ENCODE results near the gene RASGRP2.
A peak's percentile ranks its signal among the peaks of the same experiment; 100 is the strongest.

Gene RASGRP2

DNA sequence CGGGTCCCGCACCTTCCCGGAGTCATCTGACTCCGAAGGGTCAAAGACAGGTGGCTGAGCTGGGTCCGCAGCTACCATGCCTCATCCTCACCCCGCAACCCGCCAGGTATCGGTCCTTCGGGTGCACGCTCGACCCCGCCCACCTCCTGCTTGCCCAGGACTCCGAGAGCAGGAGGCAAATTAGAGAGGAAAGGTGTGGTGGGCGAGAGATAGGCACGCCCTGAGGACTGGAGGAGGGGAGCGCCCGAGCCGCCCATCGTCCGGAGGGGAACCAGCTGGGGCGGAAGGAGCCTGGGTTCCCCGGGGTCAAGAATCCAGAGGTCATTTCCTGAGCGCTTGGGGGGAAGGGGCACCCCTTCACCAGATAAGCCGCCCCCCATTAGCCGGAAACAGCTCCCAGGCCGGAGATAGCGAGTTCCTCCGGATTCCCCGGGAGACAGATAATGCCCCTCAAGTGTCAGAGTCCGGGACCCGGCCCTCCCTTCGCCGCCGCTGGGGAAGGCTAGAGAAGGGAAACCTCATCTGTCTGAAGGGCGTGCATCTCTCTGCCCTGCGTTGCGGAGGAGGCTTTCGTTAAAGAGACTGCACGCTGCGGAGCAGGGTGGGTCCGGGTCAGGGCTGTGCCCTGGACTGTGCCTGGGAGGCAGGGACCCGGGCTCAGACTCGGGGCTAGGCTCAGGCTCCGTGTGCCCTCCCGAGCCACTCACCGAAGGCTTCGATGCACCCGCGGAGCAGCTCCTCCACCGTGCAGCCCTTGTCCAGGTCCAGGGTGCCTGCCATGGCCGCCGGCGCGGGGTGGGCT, 1.7 kb downstream of the RASGRP2 start:
- no peak for DNase-seq (ENCODE audit: low read depth in 3 of 3)

DNA sequence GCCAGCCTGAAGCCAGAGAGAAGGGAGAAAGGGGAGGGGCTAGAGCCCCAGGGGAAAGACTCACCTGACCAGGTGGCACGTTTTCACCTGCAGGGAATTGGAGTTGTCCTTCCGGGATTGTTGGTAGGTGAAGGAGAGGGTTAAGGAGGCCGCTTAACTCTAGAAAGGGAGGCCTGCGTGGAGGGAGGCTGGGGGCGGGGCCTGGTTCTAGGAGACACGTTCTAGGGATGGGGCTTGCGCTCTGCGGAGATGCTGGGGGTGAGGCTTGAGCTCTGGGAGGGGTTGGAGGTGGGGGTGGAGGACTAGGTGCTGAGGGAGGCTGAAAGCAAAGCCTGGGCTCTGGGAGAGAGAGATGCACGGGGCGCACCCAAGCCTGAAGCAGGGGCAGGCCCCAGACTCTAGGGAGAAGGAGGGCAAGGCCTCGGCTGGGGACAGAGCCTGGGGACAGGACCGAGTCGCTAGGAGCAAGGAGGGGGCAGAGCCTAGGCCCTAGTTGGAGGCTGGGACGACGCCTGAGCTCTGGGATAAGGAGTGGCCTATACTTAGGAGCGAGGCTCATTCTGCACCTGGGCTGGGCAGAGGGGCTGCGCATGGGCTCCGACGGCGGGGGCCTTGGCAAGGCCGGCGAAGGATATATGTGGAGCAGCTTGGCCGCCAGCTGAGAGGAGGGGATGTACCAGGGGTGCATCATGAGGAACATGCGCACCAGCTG, 2.4 kb downstream of the RASGRP2 start:
- DNase-seq (ENCODE audit: low read depth in 3 of 3): no peak

DNA sequence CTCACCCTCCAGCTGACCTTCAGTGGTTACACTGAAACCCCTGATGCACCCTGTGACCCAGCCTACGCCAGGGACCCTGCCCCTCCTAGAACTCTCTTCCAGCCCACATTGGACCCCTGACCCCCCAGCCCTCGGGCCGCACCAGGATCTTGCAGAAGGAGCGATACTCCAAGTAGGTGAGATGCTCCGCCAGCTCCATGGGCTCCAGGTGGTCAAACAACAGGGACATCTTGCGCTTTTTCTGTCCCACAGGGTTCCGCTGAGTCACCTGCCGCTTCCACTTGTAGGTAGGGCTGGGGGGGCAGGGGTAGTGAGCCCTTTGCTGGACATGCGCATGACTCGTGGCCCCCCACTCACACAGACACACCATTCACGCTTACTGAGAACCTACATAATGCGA, 4.1 kb downstream of the RASGRP2 start:
- no peak for DNase-seq (ENCODE audit: low read depth in 3 of 3)

DNA sequence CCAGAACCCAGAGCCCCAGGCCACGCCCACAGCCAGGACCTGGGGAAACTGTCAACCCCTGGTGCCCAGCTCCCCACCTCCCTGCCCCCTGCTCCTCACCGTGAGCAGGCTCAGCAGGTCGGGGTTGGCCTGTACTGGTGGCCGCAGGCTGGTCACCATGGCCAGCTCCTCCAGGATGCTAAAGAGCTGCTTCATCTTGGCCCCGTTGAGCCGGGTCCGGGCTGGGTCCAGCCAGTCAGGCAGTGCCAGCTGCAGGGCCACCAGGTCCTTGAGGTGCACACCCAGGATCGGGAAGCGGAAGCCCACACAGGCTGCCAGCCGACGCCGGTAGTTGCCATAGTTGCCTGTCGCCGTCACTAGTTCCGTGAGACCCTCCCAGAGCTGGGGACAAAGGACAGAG, 7.3 kb downstream of the RASGRP2 start:
- no peak for DNase-seq (ENCODE audit: low read depth in 3 of 3)

DNA sequence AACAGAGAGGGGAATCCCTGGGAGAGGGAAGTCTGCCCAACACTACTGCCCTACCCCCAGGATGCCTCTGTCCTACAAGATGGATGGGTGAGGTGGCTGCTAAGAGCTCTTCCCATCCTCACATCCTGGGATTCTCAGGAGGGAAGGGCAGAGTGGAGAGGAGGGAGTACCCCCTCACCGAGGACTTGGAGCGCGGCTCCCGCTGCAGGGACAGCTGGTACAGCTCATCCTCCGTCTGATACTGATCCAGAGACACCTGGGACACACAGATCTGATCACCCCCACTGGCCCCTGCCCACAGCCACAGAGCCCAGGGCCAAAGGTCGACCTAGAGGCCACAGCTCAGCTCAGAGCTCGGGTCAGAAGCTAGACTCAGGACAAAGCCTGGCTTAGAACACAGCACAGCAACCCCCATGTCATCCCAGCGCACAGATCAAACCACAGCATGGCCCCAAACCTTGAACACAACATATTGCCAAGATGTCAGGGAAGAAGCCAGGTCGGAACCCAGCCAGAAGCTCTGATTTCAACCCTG, 8.2 kb downstream of the RASGRP2 start:
- DNase-seq (ENCODE audit: low read depth in 3 of 3): no peak

DNA sequence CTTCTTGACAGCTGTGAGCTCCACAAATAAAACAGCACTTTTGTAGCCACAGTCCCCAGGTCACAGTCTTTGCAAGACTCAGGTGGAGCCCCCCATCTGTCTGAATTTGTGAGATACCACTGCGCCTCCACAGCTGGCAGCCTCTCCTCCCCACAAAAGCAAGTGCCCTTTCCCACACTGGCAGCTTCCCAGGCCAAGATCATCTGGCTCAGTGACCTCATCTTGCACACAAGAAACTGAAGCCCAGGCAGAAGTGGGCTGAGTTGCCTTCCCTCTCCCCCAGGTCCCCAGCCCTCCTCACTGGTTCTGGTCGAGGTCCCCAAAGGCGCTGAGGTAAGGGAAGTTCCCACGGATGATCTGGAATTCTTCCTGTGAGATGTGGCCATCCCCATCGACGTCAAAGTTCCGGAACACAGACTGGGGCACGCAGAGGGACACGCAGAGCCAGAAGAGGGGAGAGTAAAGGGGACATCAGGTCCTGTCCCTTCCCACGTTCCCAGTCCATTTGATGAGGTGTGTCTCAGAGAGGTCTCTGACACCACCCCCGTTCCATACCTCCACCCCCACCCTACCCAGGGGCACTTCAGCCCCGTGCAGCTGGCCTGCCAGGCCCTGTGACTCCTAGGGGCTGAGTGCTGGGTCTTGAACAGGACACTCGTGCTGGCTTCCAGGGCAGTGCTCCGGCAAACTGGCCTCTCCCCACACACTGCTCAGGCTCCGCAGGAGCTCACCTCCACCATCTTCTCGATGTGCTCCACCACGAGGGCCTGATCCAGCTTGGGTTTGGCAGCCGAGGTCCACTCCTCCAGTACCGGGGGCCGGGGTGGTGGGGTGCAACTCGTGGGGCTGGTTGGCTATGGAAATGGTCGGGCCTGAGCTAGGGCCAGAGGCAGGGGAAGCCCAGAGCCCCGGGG, 8.9 kb downstream of the RASGRP2 start:
- DNase-seq (ENCODE audit: low read depth in 3 of 3): no peak

DNA sequence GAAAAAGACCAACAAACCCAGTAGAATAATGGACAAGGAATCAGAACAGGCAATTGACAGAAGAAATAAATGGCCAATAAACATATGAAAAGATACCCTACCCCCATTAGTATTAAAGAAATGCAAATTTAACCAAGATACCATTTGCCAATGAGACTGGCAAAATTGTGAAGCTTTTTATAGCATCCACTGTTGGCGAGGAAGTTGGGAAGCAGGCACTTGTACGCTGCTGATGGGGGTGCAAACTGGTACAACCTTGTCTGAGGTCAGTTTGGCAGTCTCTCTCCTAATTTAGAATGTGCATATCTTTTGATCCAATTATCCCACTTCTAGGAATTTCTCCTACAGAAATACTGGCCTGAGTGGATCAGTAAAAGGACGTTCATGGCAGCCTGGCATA, 12.3 kb downstream of the RASGRP2 start:
- no peak for DNase-seq (ENCODE audit: low read depth in 3 of 3)

DNA sequence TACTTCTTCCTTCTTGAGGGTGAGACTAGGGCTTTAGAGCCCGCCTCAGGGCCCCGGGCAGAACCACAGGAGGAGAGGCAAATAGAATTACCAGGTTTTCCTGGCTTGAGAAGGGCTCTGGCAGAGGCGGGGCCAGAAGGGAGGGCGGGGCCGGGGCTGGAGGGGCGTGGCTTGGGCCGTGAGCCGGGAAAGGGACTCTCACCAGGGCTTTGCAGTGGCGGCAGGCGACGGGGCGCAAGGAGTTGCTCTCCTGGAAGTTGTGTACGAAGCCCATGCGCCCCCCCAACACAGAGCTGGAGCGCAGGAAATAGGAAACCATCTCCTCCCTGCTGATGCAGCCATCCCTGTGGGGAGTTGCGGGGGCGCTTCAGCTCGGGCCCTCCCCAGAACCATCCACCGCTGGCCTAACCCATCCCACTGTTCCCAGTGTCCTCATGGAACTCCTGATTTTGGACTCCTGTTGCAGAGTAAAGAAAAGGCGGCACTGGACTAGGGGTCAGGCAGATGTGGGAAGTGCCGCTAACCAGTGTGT, 14.0 kb downstream of the RASGRP2 start:
- no peak for DNase-seq (ENCODE audit: low read depth in 3 of 3)

DNA sequence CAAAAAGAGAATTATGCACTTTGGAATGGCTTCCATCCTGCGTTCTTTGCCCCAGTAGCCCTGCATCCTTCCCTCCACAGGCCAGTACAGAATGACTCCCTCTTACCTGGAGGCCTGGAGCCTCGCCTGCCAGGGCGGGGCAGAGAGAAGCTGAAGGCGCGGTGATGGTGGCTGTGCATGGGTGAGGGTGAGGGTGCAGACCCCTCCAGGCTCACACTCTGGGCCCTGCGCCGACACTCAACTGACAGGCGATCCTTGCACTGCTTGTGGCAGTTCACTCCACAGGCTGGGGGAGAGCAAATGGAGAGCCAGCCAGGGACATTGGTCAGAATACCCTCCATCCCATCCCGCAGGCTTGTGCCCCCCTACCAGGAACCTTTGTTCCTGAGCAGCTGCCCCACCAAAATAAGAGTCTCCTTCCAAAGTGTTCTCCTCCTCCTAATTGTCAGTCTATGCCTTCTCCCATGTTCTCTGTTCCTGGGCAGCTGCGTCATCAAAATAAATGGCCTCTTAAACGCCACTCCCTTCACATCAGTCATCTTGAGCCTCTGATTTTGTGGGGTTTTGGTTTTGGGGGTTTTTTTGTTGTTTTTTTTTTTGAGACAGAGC, 15.1 kb downstream of the RASGRP2 start:
- DNase-seq (ENCODE audit: low read depth in 3 of 3): no peak

DNA sequence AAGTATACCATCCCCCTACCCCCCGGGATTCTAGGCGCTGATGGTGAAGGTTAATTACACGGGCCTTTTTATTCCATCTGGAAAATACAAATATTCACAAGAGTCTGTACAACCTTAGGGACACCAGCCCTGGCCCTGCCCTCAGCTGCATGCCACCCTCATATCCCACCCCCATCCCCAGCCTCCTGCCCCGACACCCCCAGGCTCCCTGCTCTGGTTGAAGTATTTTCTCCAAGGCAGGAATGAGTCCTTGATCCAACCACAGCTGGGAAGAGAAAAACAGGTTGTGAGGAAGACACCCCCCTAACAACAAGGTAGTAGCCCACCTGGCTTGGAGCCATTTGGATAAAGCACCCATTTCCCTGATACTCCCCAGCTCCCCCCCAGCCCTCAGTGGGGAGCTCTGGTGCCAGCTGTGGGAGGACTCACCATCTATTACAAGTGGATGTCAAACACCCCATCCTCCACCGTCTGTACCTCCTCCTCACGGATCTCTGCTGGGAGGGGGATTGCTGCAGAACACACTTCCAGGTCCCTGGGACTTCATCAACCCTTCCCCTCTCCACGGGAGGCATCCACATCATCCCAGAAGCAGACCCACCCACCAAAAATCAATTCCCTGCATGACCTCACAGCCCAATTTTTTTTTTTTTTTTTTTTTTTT, 16.9 kb downstream of the RASGRP2 start:
- DNase-seq (ENCODE audit: low read depth in 3 of 3): no peak

DNA sequence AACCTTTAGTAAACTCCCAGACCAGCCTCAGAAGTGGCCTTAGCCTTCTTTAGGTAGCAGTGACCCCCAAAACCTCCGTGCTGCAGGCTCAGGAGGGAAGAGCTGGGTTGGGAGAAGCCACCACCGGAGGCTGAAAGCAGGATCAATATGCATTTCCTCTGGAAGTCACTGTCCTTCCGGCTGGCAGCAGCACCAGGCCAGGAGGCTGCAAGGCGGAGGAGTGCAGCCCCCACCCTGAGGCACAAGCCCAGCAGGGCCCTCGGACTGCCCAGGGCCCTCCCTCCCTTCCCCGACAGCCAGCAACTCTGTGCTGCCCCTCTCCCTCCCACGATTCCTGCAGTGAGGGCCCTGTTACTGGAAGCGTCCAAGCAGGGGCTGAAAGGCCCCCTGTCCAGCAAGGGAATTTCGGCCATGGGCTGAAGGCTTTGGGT, 17.7 kb downstream of the RASGRP2 start:
- DNase-seq (ENCODE audit: low read depth in 3 of 3): no peak

DNA sequence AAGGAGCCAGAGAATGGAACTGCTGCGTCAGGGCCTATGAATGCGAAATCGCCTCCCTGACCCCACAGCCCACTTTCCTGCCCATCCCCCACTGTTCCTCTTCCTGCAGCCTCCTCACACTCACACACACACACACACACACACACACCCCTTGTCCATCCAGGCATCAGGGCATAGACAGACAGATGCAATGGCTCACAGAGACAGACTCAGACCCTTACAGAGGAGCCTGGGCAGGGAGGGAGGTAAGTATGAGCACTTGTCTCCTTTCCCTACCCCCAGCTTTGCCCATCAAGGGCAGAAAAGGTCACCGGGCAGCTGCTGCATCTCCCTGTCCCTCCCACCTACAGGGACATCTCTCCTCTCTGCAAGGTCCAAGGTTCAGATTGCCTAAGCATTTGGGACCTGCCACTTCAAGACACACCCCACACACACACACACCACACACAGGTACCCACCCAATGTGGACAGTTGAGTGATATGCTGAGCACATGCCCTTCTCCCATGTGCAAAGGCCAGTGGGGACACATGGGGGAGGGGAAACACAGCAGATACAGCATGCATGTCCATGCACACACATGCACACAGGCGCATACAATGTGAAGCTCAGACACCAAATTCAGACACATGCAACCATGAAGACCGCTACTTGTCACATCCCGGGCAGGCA, 18.9 kb downstream of the RASGRP2 start:
- no peak for DNase-seq (ENCODE audit: low read depth in 3 of 3)

DNA sequence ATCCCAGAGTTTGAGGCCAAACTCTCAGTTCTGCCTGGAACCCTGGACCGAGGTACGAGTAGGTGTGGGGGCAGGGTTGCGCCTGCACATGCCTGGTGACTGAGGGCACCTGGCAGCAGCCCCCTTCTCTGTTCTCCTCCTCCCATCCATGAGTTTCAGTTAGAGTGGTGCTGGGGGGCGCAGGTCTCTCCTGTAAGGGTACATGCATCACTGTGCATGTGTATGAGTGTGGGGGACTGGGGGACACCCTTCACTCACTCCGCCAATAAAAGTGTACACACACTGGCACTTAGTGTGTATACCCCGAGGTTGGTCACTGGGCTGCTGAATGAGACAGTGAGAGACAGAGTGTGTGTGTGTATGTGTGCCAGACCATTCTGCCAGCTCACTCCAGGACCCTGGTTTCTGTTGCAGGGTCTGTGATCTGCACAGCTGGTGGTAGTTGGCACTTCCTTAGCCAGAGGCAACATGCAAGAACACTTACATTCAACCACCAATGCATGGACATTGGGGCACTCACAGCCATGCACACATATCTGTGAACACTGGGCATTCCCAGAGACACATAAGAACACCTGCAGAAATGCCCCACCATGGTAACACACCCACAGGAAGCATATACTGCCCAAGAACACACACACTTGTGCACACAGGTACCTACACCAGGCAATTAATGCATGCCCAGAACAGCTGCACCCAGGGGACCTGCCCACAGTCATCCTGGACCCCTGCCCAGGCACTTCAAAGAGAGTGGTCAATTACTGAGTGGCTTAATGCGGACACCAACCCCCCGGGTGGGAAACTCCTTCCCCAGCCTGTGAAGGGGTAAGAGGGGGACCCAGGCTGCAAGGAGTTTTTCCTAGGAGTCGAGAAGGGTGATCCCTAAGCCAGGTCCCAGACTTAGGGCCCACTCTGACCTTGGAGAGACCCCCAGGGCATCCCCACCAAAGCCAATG, 19.8 kb downstream of the RASGRP2 start:
- DNase-seq (ENCODE audit: low read depth in 3 of 3): no peak

DNA sequence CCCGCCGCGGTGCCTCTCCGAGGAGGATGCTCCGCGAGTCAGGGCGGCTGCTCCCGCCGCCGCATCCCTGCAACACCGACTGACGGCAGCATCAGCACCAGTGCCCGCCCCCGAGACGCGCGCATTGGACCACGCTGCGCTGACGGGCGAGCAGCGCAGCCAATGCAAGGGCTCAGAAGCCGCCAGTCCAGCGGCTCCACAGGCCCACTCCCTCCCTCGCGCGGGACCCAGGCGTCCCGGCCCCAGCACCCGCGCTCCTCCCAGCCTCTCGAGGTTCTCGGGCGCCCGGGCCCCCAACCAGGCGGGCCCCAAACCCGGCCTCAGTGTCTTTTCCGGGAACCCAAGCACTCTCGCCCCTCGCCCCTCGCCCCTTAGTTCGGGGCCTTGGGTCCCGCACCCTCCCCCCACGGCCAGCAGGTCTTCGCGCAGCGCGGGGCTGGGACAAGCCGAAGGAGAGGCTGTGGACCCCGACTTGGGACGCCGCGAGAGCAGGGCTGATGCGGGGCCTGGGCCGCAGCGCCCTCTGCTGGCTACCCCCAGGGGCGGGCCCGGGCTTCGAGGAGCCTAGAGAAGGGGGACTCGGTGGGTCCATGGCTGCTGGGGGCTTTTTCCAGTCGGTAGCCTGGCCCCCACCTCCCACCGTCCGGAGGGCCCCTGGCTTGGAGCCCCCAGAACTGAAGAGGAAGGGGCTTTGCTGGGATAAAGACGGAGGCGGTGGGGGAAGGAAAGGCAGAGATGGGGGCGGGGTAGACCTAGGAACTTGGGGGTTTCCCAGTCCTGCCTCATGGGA, 20.6 kb downstream of the RASGRP2 start, which contains the start of gene NRXN2:
NRXN2 (minus strand) TSS at position 81 of the 790 bp plus-strand sequence. CDS start 9,498 bp downstream, outside the sequence.
- peak; percentile 71 to 75 (median 72) for DNase-seq (ENCODE audit: low read depth in 3 of 3)

DNA sequence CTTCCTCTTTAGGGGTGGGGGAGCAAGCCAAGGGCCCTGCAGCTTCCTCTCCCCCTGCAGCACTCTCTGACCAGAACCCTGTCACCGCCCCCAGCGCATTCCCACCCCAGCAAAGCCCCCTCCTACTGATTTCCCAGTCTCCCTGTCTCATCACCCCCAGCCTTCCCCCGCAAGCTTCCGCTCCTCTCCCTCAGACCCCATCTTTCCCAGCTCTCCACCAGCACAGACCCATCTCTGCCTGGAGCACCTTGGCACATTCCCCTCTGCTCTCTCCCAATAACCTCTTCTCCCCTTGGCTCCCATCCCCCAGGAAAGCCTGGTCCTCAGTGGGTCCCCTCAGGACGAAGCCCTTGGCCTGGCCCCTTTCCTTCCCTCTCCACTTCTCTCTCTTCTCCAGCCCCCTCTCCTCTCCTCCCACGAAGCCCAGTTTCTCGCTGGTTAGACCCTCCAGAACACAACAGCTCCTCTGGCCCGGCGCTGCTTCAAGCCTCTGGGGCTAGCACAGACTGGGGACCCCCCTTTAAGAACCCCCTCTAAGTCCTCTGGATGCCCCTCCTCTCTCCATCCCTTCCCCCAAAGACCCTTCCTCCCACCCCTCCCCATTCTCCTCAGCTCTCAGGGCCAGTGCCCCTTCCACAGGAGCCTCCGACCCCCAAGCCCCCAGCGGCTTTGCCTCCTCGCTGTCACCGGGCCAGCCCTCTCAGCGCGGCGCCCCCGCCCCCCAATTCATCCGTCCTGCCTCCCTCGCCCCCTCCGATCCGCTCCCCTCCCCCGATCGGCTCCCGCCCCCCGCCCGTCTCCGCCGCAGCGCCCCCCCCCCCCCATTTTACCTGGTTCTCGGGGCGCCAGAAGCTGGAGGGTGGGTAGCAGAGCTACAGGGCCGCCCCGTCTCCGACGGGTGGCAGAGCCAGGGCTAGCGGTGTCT, 21.5 kb downstream of the RASGRP2 start:
- no peak for DNase-seq (ENCODE audit: low read depth in 3 of 3)

DNA sequence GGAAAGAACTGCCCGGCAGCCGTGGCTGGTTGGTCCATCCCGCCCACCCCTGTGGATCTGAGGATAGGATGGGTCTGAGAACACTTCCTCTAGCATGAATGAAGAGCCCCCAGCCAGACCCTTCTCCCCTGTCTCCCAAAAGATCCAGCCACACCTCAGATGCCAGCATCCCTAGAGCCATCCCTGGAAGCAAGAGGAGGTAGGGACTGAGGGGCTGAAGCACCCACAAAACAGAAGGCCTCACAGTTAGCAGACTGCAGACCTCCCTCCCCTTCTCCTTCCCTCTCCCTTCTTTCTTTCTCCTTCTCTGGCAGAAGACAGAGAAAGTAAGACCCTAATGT, 22.6 kb downstream of the RASGRP2 start:
- no peak for DNase-seq (ENCODE audit: low read depth in 3 of 3)
